T-helper 2 cell treated with Interferon-gamma antibody and Interleukin-4, amounts not matched to agents 100 ng/mL and 5 ng/mL, for 36 hours (primary cell): ENCODE data around the gene MPP3. TPM values are rescaled to one million over a fixed set of nuclear protein-coding genes. Genes with fewer than 3 reads are reported as not detected.

Experiments used
- intact Hi-C: fragments of 100-400 bp; cut with micrococcal nuclease; formaldehyde crosslinking; loops from one replicate; pipeline ENCODE4 v1.15.1; 2023
- total RNA-seq: library from RNA; stranded (reverse); gene quantifications from 2 replicates; pipeline ENCODE4 v1.2.3, GENCODE V29; 2022

MPP3 gene
- total RNA-seq, 1 donor from 2014 or later, result not detected

GRCh38 chr17:43753493-43754129 is 79.3 kb downstream of the MPP3 start:
- intact Hi-C loops, result no loop called here

Other genes with a start within 250 kb of the MPP3 start
- 9.0 and 9.3 TPM in 2 replicates for gene MEOX1, start 171.2 kb downstream of the MPP3 start, total RNA-seq
- not detected in 2 replicates for gene SOST, start 74.4 kb downstream of the MPP3 start, total RNA-seq
- gene DUSP3, start 54.2 kb downstream of the MPP3 start, total RNA-seq, result 3.8 and 5.7 TPM in 2 replicates
- gene CFAP97D1, start 52.7 kb downstream of the MPP3 start, total RNA-seq, result not detected in 2 replicates
- gene CD300LG, start 14.0 kb upstream of the MPP3 start, total RNA-seq, result not detected in 2 replicates
- 0.64 and 0.86 TPM in 2 replicates for gene MPP2, start 74.4 kb upstream of the MPP3 start, total RNA-seq
- not detected in 2 replicates for gene PPY, start 109.3 kb upstream of the MPP3 start, total RNA-seq
- gene PYY, start 120.8 kb upstream of the MPP3 start, total RNA-seq, result not detected in 2 replicates
- gene NAGS, start 171.5 kb upstream of the MPP3 start, total RNA-seq, result 0.20 and 0.41 TPM in 2 replicates
- gene TMEM101, start 181.8 kb upstream of the MPP3 start, total RNA-seq, result 29.7 and 30.5 TPM in 2 replicates
- gene LSM12, start 233.5 kb upstream of the MPP3 start, total RNA-seq, result 66.8 and 69.2 TPM in 2 replicates
- gene G6PC3, start 237.6 kb upstream of the MPP3 start, total RNA-seq, result 22.7 and 25.5 TPM in 2 replicates